Germinal center (tissue), 1 donor: ENCODE data around the gene MLLT10.
"Not testable (repeated sequence)": the region's sequence is repeated elsewhere in the genome, so short reads cannot be mapped to it uniquely, and the experiment has no call there.

ENCODE experiments used
- DNase-seq: peaks from one replicate; pipeline ENCODE4 v3.0.0; 2012; ENCODE audit warnings: mixed read lengths, low spot score

Gene MLLT10

GRCh38 chr10:21699575-21699974 lies 165.5 kb downstream of the MLLT10 start:
- DNase-seq = no peak

DNA sequence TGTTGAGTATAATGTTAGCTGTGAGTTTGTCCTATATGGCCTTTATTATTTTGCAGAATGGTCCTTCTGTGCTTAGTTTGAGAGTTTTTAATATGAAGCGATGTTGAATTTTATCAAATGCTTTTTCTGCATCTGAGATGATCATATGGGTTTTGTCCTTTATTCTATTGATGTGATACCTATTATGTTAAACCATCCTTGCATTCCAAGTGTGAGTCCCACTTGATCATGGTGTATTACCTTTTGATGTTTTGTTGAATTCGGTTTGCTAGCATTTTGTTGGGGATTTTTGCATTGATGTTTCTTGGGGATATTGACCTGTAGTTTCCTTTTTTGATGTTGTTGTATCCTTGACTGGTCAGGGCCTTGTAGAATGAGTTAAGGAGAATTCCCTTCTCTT lies 166.4 kb downstream of the MLLT10 start:
- DNase-seq = no peak

GRCh38 chr10:21702633-21703111 lies 168.6 kb downstream of the MLLT10 start:
- peak; percentile 15 for DNase-seq

DNA sequence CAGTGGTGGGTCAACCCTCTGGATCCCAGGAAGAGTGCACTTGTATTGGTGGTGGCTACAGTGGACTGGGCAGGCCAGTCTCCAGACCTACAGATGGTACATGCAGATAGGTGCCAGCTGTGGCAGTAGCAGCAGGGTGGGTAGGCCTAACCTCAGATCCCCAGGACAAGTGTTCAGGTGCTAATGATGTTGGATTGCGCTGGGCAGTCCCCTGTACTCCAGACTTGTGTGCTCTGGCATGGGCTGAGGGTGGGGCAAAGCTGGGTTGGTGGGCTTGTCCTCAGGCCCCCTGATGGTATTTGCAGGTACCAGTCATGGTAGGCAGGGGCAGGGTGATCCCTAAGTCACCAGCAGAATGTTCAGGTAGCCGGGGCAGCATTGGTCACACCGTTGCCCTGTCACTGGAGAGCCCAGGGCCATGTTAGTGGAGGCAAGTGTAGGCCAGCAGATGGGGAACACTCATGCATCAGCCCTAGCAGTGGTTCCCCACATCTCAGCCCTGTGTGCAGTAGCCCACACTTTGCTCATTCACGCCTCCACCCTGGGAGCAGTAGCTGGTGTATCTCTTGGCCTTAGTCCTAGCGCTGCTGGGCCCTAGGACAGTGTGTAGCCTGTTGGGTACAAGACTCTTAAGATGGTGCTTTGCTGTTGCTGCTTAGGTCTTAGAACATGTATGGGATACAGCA lies 171.3 kb downstream of the MLLT10 start:
- DNase-seq = no peak

DNA sequence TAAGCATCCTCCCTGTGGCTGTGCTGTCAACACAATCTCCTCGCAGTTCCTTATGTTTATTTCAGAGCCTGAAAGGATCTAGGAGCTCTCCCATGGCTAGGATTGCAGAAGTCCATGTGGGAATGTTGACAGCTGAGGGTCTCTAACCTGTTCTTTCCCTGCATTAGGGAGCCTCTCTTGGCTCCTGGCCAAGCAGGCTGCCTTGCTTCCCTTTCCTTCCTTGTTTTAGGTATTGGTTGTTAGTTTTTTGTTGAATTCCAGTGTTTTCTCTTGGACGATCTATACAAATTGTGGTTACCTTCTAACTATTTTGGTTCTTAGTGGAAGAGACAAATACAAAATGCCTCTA lies 171.8 kb downstream of the MLLT10 start:
- no peak for DNase-seq

DNA sequence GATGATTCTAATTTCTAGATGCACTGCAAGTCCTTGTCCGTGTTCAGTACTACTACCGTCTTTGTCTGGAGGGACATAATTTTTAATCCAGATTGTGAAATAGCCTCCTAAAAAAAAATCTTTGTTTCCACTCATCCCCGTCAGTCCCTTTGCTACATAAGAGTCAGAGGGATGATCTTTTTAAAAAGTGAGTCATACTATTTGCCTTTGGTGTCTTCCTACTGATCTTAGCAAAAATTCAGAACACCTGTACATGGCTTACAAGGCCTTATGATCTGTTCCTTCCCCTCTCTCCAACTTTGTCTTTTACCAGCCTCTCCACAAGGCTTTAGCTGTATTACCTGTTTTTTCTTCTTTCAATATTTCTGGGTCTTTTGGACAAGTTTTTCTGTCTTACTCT lies 173.5 kb downstream of the MLLT10 start:
- DNase-seq = no peak

DNA sequence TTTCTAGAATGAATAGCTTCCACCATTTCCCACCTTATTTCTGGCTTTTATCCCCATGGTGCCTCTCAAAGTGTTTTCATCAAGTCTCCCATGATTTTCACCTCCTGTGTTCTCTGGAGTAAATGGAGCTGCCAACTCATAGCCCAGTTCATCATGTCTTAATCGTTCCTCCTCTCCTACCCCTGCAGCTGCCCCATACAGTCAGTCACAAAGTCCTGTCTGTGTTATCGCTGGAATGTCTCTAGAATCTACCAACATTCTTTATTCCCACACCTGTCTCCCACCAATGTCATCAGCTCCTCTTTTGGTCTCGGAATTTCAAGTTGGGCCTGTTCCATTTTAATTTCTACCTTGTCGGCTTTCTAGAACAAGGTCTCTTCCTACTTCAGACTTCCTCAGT lies 178.9 kb downstream of the MLLT10 start:
- DNase-seq = no peak

DNA sequence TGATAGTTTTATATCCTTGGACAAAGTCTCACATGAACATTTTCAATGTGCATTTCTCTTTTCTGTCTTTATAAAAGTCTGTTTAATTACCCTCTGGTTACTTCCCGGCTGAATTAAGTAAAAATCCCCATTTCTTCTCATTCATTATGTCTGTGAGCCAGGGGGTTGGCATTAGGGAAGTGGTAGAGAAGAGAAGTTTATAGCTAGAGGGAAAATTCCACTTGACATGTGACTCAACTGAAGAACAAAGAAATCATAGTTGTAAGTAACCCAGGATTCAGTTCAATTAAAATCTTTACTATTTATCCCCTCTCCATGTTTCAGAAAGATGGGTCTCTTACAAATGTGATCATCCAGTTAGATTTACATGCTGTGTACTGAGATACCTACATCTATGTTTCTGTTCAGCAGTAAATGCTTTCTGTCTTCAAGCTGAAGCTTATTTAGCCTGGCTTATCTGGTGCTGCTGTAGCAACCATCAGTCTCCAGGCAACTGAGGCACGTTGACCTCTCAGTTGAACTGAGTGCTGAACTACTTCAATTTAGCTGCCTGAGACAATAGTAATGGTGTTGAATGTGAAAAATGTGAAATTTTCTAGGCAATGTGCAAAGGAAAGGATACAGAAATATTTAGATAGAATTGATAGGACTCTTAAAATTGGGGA lies 181.6 kb downstream of the MLLT10 start:
- DNase-seq = no peak

DNA sequence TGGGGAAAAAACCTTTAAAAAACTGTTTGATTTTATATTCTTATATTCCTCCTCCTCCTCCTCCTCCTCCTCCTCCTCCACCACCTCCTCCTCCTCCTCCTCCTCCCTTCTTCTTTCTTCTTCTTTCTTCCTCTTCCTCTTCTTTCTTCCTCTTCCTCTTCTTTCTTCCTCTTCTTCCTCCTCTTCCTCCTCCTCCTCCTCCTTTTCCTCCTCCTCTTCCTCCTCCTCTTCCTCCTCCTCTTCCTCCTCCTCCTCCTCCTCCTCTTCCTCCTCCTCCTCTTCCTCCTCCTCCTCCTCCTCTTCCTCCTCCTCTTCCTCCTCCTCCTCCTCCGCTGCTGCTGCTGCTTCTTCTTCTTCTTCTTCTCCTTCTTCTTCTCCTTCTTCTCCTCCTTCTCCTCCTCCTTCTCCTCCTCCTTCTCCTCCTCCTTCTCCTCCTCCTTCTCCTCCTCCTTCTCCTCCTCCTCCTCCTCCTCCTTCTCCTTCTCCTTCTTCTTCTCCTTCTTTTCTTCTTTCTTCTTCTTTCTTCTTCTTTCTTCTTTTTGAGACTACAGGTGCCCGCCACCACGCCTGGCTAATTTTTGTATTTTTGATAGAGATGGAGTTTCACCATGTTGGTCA lies 183.5 kb downstream of the MLLT10 start:
- not testable (repeated sequence) for DNase-seq

DNA sequence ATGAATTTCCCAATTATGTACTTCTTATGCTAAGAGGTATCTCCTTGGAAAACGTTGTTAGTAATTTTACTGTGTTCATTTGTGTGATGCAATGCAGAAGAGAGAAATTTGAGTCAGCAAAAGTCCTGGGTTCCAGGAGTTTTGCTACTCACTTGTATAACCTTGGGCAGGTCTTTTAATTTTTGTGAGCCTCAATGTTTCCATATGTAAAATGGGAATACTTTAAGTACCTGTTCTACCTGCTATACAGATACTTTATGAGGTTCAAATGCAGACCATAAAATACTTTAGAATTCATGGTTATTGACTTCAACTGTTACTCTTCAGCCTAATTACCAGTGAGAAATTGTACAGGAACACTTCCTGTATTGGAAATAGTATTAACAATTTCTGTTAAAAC lies 185.5 kb downstream of the MLLT10 start:
- DNase-seq = no peak

DNA sequence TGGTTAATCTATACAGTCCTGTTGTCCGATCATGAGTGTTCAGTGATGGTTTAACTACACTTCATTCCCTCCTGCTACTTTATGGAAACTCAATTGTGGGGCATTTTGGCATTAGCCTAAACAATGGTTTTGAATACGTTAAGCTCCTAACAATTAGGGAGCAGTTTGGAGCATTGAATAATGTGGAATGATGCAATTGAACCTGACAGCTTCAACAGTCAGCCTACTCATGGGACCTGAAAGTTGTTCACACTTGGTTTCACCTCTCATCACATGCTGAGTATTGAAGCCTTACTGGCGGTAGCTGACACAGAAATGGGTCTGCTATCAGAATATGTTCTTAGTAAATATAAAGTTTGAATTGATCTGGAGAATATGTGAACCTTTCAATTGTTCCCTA lies 186.1 kb downstream of the MLLT10 start:
- DNase-seq = no peak

DNA sequence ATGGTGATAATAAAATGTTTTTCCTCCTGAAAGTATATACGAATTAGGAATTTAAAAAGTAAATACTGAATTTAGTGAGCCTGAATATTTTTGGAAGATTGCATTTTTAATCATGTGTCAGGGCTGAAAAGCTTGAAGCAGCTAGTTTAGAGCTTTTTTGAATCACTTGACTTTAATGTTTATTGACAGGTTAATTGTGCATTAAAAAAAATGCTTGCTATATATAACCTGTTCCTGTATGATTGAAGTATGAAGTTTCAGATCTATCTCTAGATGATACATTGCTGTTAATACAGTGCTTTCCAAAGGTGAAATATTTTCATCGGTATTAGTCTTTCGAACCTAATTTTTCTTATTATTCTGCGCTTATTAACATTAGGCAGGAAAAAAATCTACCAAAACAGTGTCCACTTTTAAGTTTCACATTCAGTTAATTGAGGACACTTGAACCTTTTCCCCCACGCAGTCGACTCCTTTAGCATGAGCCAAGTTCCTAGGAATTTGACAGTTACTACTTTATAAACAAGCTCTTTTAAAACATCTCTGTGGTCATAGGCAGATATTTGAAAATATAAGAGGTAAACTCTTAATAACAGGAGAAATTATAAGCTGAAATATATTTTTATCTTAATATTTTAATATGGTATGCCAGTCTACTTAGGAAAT lies 187.1 kb downstream of the MLLT10 start:
- DNase-seq = no peak

DNA sequence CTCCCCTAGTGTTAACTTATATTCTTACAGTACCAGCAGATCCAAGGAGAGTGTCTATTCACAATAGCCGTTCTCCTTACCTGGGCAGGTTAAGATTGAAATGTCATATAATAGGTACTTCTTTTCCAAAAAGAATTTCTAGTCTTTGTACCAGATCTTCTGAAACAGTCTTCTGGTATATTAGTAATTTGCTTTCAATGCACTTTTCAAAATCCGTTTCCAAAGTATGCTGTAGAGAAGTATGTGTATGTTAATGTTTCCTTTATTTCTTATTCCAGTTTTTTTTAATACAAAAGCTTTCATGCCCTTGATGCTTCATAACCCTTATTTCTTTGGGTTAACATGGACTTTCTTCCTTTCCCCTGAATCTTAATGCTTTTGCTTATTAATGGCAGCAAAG lies 188.2 kb downstream of the MLLT10 start:
- no peak for DNase-seq

DNA sequence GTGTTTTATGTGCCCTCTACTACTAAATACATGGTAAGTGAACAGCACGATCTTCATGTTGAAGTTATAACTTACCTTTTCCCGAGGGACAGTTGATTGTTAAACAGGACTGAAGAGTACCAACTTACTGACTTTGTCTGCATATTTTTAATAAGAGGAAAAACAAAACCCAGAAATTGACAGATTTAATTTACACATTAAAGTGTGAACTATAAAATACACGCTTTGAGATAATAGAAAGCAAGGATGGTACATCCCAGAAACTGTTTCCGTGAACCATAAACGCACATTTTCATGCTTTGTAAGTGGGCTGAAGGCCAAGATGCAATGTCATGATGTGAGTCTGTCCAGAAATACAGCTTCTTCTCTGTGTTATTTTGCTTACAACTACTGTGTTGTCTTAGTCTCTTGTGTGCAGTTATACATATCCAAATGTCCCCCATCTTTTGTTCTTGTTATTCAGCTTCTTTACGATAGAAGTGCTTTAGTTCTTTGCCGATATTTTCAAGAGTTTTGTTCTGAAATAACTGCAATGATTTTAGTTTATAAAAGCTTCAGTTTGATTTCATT lies 190.1 kb downstream of the MLLT10 start:
- DNase-seq = no peak

DNA sequence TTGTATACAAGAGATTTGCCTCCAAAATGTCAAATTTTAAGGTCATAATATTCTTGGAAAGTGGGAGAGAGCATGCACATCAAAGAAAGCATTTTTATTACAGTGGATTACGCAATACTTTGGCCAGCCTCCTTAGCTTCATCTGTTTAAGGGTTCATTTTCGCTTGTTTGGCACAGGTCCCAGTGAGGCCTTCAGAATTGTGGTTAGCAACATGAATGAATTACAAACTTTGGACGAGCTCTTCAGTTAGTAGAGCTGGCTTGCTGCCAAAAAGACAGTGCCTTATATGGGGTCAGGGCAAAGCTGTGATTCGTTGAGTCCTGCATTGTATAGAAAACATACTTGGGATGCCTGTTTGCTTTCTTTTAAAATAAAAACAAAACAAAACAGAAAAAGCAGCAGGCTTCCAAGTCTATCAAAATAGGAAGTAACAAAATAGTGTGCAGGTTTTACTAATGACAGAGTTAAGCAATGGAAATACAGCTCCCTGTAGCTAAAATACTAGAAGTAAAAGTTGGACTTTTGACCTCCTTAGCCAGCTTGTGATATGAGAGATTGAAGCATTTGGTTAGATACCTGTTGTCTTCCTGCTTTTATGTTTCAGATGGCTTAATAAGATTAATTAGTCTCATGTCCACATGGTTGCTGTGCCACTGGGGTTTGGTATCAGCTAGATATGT lies 190.8 kb downstream of the MLLT10 start:
- DNase-seq = no peak

DNA sequence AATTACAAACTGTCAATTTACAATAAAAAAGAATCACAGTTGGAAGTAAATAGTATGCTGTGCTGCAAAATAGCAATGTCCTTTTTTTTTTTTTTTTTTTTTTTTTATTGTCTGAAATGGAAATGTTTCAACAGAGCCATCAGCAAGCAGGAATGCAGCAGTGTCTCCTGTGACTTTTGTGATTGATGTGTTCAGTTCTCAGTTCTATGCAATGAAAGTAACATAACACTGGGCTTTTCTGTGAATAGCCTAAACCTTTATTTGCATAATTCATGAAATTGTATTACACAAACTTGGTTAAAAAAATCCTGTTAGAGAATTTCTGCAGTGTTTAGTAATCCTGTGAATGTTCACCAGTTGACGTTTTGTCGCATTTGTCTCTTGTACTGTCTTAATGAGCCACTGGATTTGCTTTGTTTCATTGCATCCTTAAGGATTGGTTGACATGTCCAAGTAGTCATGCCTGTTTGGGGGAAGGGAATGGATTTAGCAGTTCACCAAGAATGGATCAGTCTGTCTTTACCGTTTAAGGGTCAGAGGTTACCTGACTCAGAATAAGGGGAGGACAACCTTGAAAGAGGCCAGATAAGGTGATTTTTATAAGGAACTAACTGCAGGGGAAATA lies 192.7 kb downstream of the MLLT10 start:
- no peak for DNase-seq

DNA sequence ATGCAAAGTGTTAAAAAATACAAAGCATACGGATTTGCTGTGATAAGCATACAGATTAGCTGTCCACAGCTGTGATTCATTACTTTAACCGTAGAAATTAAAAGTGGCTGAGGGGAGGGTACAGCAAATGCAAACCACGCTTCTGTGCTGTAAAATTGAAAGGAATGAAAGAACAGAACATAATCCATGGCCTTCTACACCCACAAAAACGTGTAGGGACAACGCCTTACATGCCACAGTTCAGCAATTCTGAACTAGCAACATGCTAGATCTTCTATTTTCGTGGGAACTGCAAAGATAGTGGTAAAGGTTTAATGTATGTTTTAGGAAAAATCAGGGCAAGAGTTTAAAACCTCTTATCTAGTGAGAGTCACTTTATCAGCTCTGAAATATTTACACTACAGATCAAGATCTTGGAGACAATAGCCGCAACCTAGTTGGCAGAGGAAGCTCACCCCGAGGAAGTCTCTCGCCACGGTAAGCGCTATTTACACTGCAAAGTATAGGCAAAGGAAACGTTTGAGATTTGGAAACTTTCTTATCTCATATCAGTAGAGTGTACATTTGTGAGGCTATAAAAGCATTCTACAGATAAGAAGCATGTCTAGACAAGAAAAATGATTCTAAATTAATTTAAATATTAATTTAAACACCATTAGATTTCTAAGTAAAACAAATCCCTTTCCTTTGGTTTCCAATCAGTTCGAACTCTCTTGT lies 193.6 kb downstream of the MLLT10 start:
- no peak for DNase-seq

- no peak for DNase-seq
These were observed 194.6 kb downstream of the MLLT10 start for GRCh38 chr10:21728618-21729017.

DNA sequence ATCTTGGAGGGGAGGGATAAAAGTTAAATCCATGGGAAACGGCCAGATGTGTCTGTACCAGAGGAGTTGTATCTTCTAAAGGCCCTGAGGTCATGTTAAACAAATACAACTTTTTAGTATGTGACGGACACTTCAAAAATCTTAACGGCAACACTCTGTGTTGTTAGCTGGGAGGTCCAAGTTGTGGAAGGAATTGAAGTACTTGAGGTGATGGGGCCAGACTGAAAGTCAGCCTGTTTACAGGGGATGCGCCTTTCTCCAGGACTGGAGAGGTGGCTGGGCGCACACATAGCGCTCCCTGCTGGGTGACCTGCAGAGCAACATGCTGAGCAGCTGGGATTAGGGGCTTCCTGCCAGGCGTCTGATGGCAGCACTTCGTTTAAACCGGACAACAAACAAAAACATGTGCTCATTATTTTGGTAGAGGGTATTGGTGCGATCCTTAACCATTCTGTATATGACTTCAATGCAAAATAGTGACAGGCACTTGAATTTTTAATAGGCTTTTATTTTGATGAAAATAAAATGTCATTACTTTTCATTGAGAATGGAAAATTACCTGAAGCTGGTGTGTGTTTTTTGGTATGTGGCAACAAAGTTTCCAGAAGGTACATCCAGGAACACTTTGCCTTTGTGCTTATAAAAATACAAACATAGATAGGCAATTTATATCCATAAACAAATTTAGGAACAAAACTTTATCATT lies 198.2 kb downstream of the MLLT10 start:
- DNase-seq = peak; percentile 69

DNA sequence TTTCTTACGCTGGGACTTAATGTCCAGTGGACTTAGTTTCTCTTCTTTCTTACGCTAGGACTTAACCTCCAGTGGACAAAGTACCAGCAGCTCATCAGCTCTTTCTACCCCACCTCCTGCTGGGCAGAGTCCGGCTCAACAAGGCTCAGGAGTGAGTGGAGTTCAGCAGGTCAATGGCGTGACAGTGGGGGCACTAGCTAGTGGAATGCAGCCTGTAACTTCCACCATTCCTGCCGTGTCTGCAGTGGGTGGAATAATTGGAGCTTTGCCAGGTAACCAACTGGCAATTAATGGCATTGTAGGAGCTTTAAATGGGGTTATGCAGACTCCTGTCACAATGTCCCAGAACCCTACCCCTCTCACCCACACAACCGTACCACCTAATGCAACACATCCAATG lies 199.7 kb downstream of the MLLT10 start:
- no peak for DNase-seq
